Liver (tissue), 9 donors: ENCODE measurements around the gene MAPK8. TPM values are rescaled to one million over a fixed set of nuclear protein-coding genes. Genes with fewer than 3 reads are reported as not detected.

Experiments
- DNase-seq: peaks from one replicate; pipeline ENCODE4 v3.0.0-alpha.2; 2017; ENCODE audit warnings: low spot score
- H3K27ac ChIP-seq, 2 donors: one replicate each; pipeline ENCODE4 v1.7.0; 2013; ENCODE audit warnings: inconsistent platforms in 2 of 2, low read length in 2 of 2, control low read depth in 1 of 2, low read depth in 1 of 2, mild to moderate bottlenecking in 1 of 2
- H3K27me3 ChIP-seq, 4 donors: one replicate each; pipeline versions ENCODE4 v1.6.1 to v1.7.0; 2013; ENCODE audit warnings: low read length in 3 of 4, inconsistent platforms in 1 of 4, mild to moderate bottlenecking in 1 of 4, moderate library complexity in 1 of 4; ENCODE audit not compliant: control insufficient read depth in 4 of 4, insufficient read depth in 4 of 4
- H3K36me3 ChIP-seq, 4 donors: one replicate each; pipeline versions ENCODE4 v1.6.1 to v1.7.0; 2013; ENCODE audit warnings: low read length in 3 of 4, mild to moderate bottlenecking in 3 of 4, low read depth in 1 of 4, moderate library complexity in 1 of 4; ENCODE audit not compliant: control insufficient read depth in 4 of 4, insufficient read depth in 3 of 4
- H3K4me1 ChIP-seq, 4 donors: one replicate each; pipeline versions ENCODE4 v1.6.1 to v1.7.0; 2013; ENCODE audit warnings: low read length in 3 of 4, mild to moderate bottlenecking in 3 of 4, moderate library complexity in 1 of 4; ENCODE audit not compliant: control insufficient read depth in 4 of 4, insufficient read depth in 4 of 4
- H3K4me3 ChIP-seq, 3 donors: one replicate each; pipeline versions ENCODE4 v1.6.1 to v1.7.0; 2013; ENCODE audit warnings: low read length in 3 of 3, control low read depth in 1 of 3, low read depth in 1 of 3, mild to moderate bottlenecking in 1 of 3
- H3K9ac ChIP-seq, 2 donors: one replicate each; pipeline ENCODE4 v1.7.0; 2013; ENCODE audit warnings: low read length in 2 of 2, mild to moderate bottlenecking in 2 of 2, moderate library complexity in 2 of 2, control low read depth in 1 of 2, low read depth in 1 of 2
- H3K9me3 ChIP-seq, 4 donors: one replicate each; pipeline versions ENCODE4 v1.6.1 to v1.7.0; 2013; ENCODE audit warnings: low read length in 3 of 4; ENCODE audit not compliant: control insufficient read depth in 4 of 4
- ATF3 ChIP-seq: IDR thresholded peaks from 2 replicates; pipeline ENCODE4 v1.6.1; 2016; ENCODE audit warnings: antibody characterized with exemption
- CTCF ChIP-seq: fragments of 150-350 bp; IDR thresholded peaks from 2 replicates; pipeline ENCODE4 v1.5.1; 2017; ENCODE audit warnings: improper control_type of control experiment, low read depth, low read length; ENCODE audit not compliant: missing input control
- EGR1 ChIP-seq, 2 donors: IDR thresholded peaks; 2 replicates each; pipeline ENCODE4 v1.6.1; 2016 to 2018; ENCODE audit warnings: antibody characterized with exemption in 2 of 2, low read depth in 2 of 2
- FOXA1 ChIP-seq: IDR thresholded peaks from 2 replicates; pipeline ENCODE4 v1.6.1; 2016; ENCODE audit warnings: antibody characterized with exemption
- FOXA2 ChIP-seq: IDR thresholded peaks from 2 replicates; pipeline ENCODE4 v1.6.1; 2016; ENCODE audit warnings: antibody characterized with exemption
- GABPA ChIP-seq, 2 donors: IDR thresholded peaks in 1 of 2; conservative IDR thresholded peaks in 1 of 2; 2 replicates each; pipeline ENCODE4 v1.6.1; 2016; ENCODE audit warnings: antibody characterized with exemption in 2 of 2, mild to moderate bottlenecking in 1 of 2, moderate library complexity in 1 of 2
- HNF4A ChIP-seq, 2 donors: conservative IDR thresholded peaks; 2 replicates each; pipeline ENCODE4 v1.6.1; 2016; ENCODE audit warnings: antibody characterized with exemption in 2 of 2, mild to moderate bottlenecking in 2 of 2
- HNF4G ChIP-seq: IDR thresholded peaks from 2 replicates; pipeline ENCODE4 v1.6.1; 2016; ENCODE audit warnings: antibody characterized with exemption
- JUND ChIP-seq, 2 donors: IDR thresholded peaks; 2 replicates each; pipeline ENCODE4 v1.6.1; 2016; ENCODE audit warnings: antibody characterized with exemption in 2 of 2
- MAX ChIP-seq: IDR thresholded peaks from 2 replicates; pipeline ENCODE4 v1.6.1; 2016; ENCODE audit warnings: antibody characterized with exemption
- NR2F2 ChIP-seq: IDR thresholded peaks from 2 replicates; pipeline ENCODE4 v1.6.1; 2016; ENCODE audit warnings: antibody characterized with exemption
- RAD21 ChIP-seq, 2 donors: IDR thresholded peaks; 2 replicates each; pipeline ENCODE4 v1.6.1; 2016; ENCODE audit warnings: antibody characterized with exemption in 2 of 2, mild to moderate bottlenecking in 2 of 2
- REST ChIP-seq: IDR thresholded peaks from 2 replicates; pipeline ENCODE4 v1.6.1; 2016; ENCODE audit warnings: antibody characterized with exemption, mild to moderate bottlenecking
- RXRA ChIP-seq, 2 donors: IDR thresholded peaks; 2 replicates each; pipeline ENCODE4 v1.6.1; 2017 to 2018; ENCODE audit warnings: antibody characterized with exemption in 2 of 2, mild to moderate bottlenecking in 1 of 2
- SP1 ChIP-seq: IDR thresholded peaks from 2 replicates; pipeline ENCODE4 v1.6.1; 2018; ENCODE audit warnings: antibody characterized with exemption, mild to moderate bottlenecking
- TAF1 ChIP-seq: conservative IDR thresholded peaks from 2 replicates; pipeline ENCODE4 v1.6.1; 2016; ENCODE audit warnings: antibody characterized with exemption, mild to moderate bottlenecking
- YY1 ChIP-seq: IDR thresholded peaks from 2 replicates; pipeline ENCODE4 v1.6.1; 2016; ENCODE audit warnings: antibody characterized with exemption, mild to moderate bottlenecking
- ZBTB33 ChIP-seq: IDR thresholded peaks from 2 replicates; pipeline ENCODE4 v1.6.1; 2016; ENCODE audit warnings: antibody characterized with exemption
- WGBS: extraction: QIAGEN DNeasy Blood & Tissue Kit; methylation state at CpG from one replicate; pipeline ENCODE4 v1.1.7; 2013; 5-methylcytosine and 5-hydroxymethylcytosine counted together
- polyA plus RNA-seq, 2 donors: library from polyadenylated mRNA; stranded (reverse) in 1 of 2; unstranded in 1 of 2; fragments of 200-250 nt in 1 of 2; fragments of >200 nt in 1 of 2; fragmentation: Nextera tagmentation in 1 of 2; extraction: Ambion mirVana in 1 of 2; gene quantifications; one replicate each; pipeline versions ENCODE4 v1.2.1 to v1.2.3, GENCODE V29; 2013 to 2015
- total RNA-seq, 2 donors: library from RNA; depleted of rRNA; stranded (reverse); fragments of >200 nt; gene quantifications; one replicate each; pipeline ENCODE4 v1.2.3, GENCODE V29; 2014
- donor health status: healthy.
- donor health status: healthy.
- donor health status: healthy.
- donor health status: healthy.
- donor health status: healthy.

Gene MAPK8
- total and polyA plus RNA-seq, 4 donors, result 14.9 to 51.6 (median 24.8) TPM

- TF ChIP-seq TAF1, result no peak
- no peak for TF ChIP-seq RXRA (IDR thresholded peaks at IDR 0.05)
- TF ChIP-seq YY1, result no peak
- TF ChIP-seq JUND (IDR thresholded peaks at IDR 0.05), result no peak
These were observed 15.5 kb downstream of the MAPK8 start (continued) for GRCh38 chr10:48322017-48322416.

- H3K27ac ChIP-seq, result no peak overlapping the region
- H3K9ac ChIP-seq, result no peak overlapping the region
- H3K4me1 ChIP-seq, result peaks cover 0 to 1% (median 0%) of the 10 kb centered on the region in 4 donors
- H3K36me3 ChIP-seq, result no peaks in the 10 kb centered on the region
- no peaks in the 10 kb centered on the region for H3K9me3 ChIP-seq
- H3K4me3 ChIP-seq, result no peak overlapping the region
- H3K27me3 ChIP-seq, result no peaks in the 10 kb centered on the region
- DNase-seq, result no peak
- 87% methylated on average over 2 of the region's 2 CpGs for WGBS
- no peak for TF ChIP-seq GABPA (IDR thresholded peaks at IDR 0.05 in 1 of 2, conservative IDR thresholded peaks at IDR 0.05 in 1 of 2)
- TF ChIP-seq REST, result no peak
- TF ChIP-seq YY1, result no peak
- no peak for TF ChIP-seq HNF4A (conservative IDR thresholded peaks at IDR 0.05)
- no peak for TF ChIP-seq TAF1
- TF ChIP-seq RAD21 (IDR thresholded peaks at IDR 0.05), result no peak
- TF ChIP-seq ATF3, result no peak
These were observed 18.1 kb downstream of the MAPK8 start for GRCh38 chr10:48324580-48324979.

- 96% methylated on average over 3 of the region's 3 CpGs for WGBS
- no peak for DNase-seq
- Histone ChIP-seq H3K4me3 (no peak overlapping the region), H3K27me3 (no peaks in the 10 kb centered on the region), H3K4me1 (peaks cover 0 to 5% (median 1%) of the 10 kb centered on the region in 4 donors), H3K27ac (no peak overlapping the region), H3K36me3 (no peaks in the 10 kb centered on the region), H3K9me3 (no peaks in the 10 kb centered on the region), H3K9ac (no peak overlapping the region)
- TF ChIP-seq ZBTB33, result no peak
- no peak for TF ChIP-seq TAF1
- TF ChIP-seq NR2F2, result no peak
- TF ChIP-seq YY1, result no peak
- no peak for TF ChIP-seq CTCF
- TF ChIP-seq REST, result no peak
- no peak for TF ChIP-seq RXRA (IDR thresholded peaks at IDR 0.05)
- TF ChIP-seq JUND (IDR thresholded peaks at IDR 0.05), result no peak
- no peak for TF ChIP-seq MAX
- TF ChIP-seq HNF4G, result no peak
- no peak for TF ChIP-seq ATF3
- TF ChIP-seq FOXA2, result no peak
- no peak for TF ChIP-seq HNF4A (conservative IDR thresholded peaks at IDR 0.05)
- TF ChIP-seq RAD21 (IDR thresholded peaks at IDR 0.05), result no peak
- no peak for TF ChIP-seq FOXA1
- no peak for TF ChIP-seq GABPA (IDR thresholded peaks at IDR 0.05 in 1 of 2, conservative IDR thresholded peaks at IDR 0.05 in 1 of 2)
- no peak for TF ChIP-seq SP1
- no peak for TF ChIP-seq EGR1 (IDR thresholded peaks at IDR 0.05; ENCODE audit: low read depth in 2 of 2)
These were observed 23.8 kb downstream of the MAPK8 start for GRCh38 chr10:48330269-48330668.
